KOPT-K1 (cell line): ENCODE data around the gene JARID2.

Source experiments
- H3K27ac ChIP-seq: fragments of 200-600 bp; sonication (generic); 2 replicates; pipeline ENCODE4 v1.5.1; 2016; ENCODE audit warnings: antibody characterized with exemption, mild to moderate bottlenecking, low read depth, low read length; ENCODE audit not compliant: poor library complexity, severe bottlenecking
- H3K36me3 ChIP-seq: fragments of 200-600 bp; sonication (generic); 2 replicates; pipeline ENCODE4 v1.5.1; 2017; ENCODE audit warnings: antibody characterized with exemption, mild to moderate bottlenecking, low read length, moderate library complexity; ENCODE audit not compliant: insufficient read depth
- H3K9me3 ChIP-seq: fragments of 200-600 bp; sonication (generic); 2 replicates; pipeline ENCODE4 v1.5.1; 2017; ENCODE audit warnings: antibody characterized with exemption, low read length, mild to moderate bottlenecking; ENCODE audit not compliant: insufficient read depth, poor library complexity, severe bottlenecking

JARID2 gene

DNA sequence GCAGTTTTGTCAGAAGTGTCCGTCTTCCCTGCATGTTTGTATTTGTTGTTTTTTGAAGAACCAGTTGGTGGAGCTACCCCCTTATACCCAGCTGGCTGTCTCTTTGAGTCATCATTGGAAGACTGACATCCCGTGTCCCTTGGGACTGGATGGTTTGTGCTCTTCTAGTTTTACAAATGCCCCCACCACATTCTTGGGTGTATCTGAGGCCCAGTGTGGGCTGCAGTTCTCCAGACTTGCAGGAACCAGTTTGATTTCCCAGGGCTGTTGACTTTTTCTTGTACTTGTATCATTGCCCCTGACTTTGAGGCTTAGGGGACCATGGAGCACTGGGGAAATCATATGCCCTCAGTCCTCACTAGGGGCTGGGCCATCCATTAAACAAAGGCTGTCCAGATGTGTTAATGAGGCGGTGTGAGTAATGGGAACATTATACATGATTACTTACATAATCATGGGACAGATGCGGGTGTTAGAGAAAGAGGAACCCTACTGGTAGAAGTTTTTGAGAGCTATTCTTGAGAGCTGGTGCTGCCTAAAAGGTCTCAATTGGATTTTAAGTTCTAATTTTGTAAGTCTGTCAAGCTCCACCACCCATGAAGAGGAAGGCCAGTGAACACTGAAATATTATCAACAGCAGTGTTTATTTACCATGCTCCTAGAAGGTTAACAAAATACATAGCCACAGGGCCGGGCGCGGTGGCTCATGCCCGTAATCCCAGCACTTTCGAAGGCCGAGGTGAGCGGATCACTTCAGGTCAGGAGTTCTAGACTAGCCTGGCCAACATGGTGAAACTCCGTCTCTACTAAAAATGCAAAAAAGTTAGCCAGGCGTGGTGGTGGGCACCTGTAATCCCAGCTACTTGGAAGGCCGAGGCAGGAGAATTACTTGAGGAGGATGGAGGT, 8.5 kb downstream of the JARID2 start:
- peaks cover 30% of the 10 kb centered on the region for H3K36me3 ChIP-seq
- H3K27ac ChIP-seq: peak overlapping the region; percentile 67
- no peaks in the 10 kb centered on the region for H3K9me3 ChIP-seq

DNA sequence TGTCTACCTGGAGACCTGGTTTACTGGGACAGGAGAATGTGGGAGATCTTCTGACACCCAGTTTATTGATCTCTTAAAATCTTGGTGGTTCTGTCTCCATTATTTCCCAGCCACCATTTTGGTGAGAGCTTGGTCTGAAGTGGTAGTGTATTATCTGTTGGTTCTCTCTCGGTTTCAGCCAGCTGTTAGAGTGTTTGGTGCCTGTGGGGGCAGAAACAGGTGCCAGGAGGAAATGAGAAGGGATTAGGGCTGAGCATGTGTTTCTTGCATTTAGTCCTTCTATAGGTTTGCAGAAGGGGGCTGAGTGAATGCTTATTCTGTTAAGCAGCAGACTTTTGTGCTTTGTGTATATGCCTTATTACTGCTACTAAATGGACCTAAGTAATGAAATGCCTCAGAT, 9.6 kb downstream of the JARID2 start:
- Histone ChIP-seq H3K36me3 (peaks cover 30% of the 10 kb centered on the region), H3K27ac (peak overlapping the region; percentile 67)

DNA sequence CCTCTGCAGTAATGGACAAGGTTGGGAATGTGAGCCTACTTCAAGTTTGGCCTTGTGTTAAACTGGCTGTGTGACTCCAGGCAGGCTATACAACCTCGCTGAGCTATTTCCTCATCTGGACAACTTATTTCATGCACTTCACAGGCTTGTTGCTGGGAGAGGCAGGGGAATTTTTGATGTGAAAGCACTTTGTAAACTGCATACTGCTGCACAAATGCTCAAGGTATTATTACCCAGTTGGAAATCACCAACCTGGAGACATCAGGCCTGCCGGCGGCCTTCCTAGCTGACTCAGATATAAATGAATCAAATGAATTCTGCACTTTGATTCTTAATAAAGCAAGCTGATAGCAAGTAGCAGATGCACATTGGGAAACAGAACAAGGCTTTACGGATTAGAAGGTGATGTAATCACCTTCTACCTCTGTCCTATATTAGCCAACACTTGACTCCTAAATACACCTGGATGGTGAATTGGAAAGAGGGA, 10.1 kb downstream of the JARID2 start:
- H3K9me3 ChIP-seq: no peaks in the 10 kb centered on the region
- H3K27ac ChIP-seq: peak overlapping the region; percentile 67
- H3K36me3 ChIP-seq: peaks cover 30% of the 10 kb centered on the region

More for the DNA sequence above, 9.6 kb downstream of the JARID2 start:
- no peaks in the 10 kb centered on the region for H3K9me3 ChIP-seq

- Histone ChIP-seq H3K9me3 (no peaks in the 10 kb centered on the region), H3K27ac (peak overlapping the region; percentile 67), H3K36me3 (peaks cover 35% of the 10 kb centered on the region)
These were observed 10.8 kb downstream of the JARID2 start for GRCh38 chr6:15256538-15257271.

GRCh38 chr6:15257357-15258132, 11.7 kb downstream of the JARID2 start:
- no peak overlapping the region for H3K27ac ChIP-seq
- H3K9me3 ChIP-seq: no peaks in the 10 kb centered on the region
- peaks cover 35% of the 10 kb centered on the region for H3K36me3 ChIP-seq

DNA sequence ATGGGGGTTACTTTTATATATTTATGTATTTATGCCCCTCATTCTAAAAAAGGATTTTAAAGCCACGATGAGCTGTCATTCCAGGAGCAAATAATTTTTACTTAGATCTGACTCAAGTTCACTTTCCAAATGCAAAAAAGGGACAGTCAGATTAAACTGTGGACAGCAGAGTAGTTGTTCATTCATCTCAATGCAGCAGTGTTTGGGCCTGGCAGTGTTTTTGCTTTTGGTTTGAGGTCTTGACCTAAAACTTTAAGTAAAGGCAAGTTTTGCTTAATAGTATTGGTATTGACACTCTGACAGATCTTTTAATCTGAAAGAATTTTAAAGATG, 13.9 kb downstream of the JARID2 start:
- peaks cover 23% of the 10 kb centered on the region for H3K36me3 ChIP-seq
- no peaks in the 10 kb centered on the region for H3K9me3 ChIP-seq
- no peak overlapping the region for H3K27ac ChIP-seq

- H3K9me3 ChIP-seq: no peaks in the 10 kb centered on the region
- peaks cover 18% of the 10 kb centered on the region; the same call in 1 of the 2 replicates for H3K36me3 ChIP-seq
- no peak overlapping the region for H3K27ac ChIP-seq
These were observed 14.4 kb downstream of the JARID2 start for GRCh38 chr6:15260099-15260821.

GRCh38 chr6:15263780-15264374, 18.0 kb downstream of the JARID2 start:
- Histone ChIP-seq H3K9me3 (no peaks in the 10 kb centered on the region), H3K27ac (no peak overlapping the region), H3K36me3 (peaks cover 5% of the 10 kb centered on the region; the same call in 1 of the 2 replicates)

GRCh38 chr6:15264412-15264811, 18.5 kb downstream of the JARID2 start:
- H3K27ac ChIP-seq: no peak overlapping the region
- H3K36me3 ChIP-seq: peaks cover 5% of the 10 kb centered on the region; the same call in 1 of the 2 replicates
- no peaks in the 10 kb centered on the region for H3K9me3 ChIP-seq

GRCh38 chr6:15264902-15265761, 19.3 kb downstream of the JARID2 start:
- H3K36me3 ChIP-seq: peaks cover 5% of the 10 kb centered on the region; the same call in 1 of the 2 replicates
- H3K27ac ChIP-seq: no peak overlapping the region
- H3K9me3 ChIP-seq: no peaks in the 10 kb centered on the region

- Histone ChIP-seq H3K27ac (no peak overlapping the region), H3K9me3 (no peaks in the 10 kb centered on the region), H3K36me3 (peaks cover 5% of the 10 kb centered on the region; the same call in 1 of the 2 replicates)
These were observed 19.9 kb downstream of the JARID2 start for GRCh38 chr6:15265787-15266186.

GRCh38 chr6:15266423-15266996, 20.6 kb downstream of the JARID2 start:
- no peak overlapping the region for H3K27ac ChIP-seq
- H3K9me3 ChIP-seq: no peaks in the 10 kb centered on the region
- H3K36me3 ChIP-seq: no peaks in the 10 kb centered on the region

DNA sequence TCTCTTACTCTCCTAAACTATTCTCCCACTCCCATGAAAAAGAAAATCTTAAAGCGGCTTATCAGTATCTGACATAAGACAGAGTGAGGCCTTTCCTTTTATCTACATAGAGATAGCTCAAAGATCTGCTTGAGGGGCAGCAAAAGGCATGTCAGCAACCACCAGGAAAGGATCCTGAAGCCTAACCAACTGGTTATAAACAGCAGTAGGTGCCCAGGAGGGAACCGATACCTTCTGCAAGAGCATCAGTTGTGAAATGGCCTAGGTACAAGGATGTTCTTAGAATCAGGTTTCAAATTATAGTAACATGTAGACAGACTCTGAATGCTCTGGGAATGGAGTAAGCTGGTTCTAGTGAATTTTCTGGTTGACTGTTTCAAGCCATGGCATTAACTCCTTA, 21.4 kb downstream of the JARID2 start:
- Histone ChIP-seq H3K9me3 (no peaks in the 10 kb centered on the region), H3K36me3 (no peaks in the 10 kb centered on the region), H3K27ac (no peak overlapping the region)
